Glomerular endothelial cell (primary cell): ENCODE results near the gene KIFC1. TPM values are rescaled to one million over a fixed set of nuclear protein-coding genes. Genes with fewer than 3 reads are reported as not detected.
"Not testable (repeated sequence)": the region's sequence is repeated elsewhere in the genome, so short reads cannot be mapped to it uniquely, and the experiment has no call there.

Experiments
- DNase-seq: peaks from one replicate; pipeline ENCODE4 v3.0.0-alpha.2; 2011; ENCODE audit warnings: low read depth, low spot score; ENCODE audit errors: extremely low read depth
- total RNA-seq: library from RNA; depleted of rRNA; stranded (reverse); fragments of >200 nt; gene quantifications from 2 replicates; pipeline ENCODE4 v1.2.3, GENCODE V29; 2015

The KIFC1 gene
- total RNA-seq, 1 donor from 2014 or later: 21.9 TPM

- DNase-seq: no peak
These were observed 17.4 kb upstream of the KIFC1 start for GRCh38 chr6:33373960-33374910.

GRCh38 chr6:33375143-33375671 lies 16.4 kb upstream of the KIFC1 start:
- no peak for DNase-seq

- no peak for DNase-seq
These were observed 14.5 kb upstream of the KIFC1 start for GRCh38 chr6:33377171-33377570.

GRCh38 chr6:33379184-33379583 lies 12.4 kb upstream of the KIFC1 start:
- DNase-seq: not testable (repeated sequence)

GRCh38 chr6:33380272-33380981 lies 11.2 kb upstream of the KIFC1 start:
- no peak for DNase-seq

- no peak for DNase-seq
These were observed 8.0 kb upstream of the KIFC1 start for GRCh38 chr6:33383427-33384185.

GRCh38 chr6:33384581-33385020 lies 7.0 kb upstream of the KIFC1 start:
- no peak for DNase-seq

GRCh38 chr6:33390173-33390572 lies 1.4 kb upstream of the KIFC1 start:
- no peak for DNase-seq

GRCh38 chr6:33390767-33391277 lies 801 bp upstream of the KIFC1 start:
- no peak for DNase-seq

GRCh38 chr6:33391922-33392594 lies 435 bp downstream of the KIFC1 start:
- no peak for DNase-seq

GRCh38 chr6:33392595-33392948 lies 949 bp downstream of the KIFC1 start:
- no peak for DNase-seq

- no peak for DNase-seq
These were observed 1.4 kb downstream of the KIFC1 start for GRCh38 chr6:33392979-33393378.

- DNase-seq: no peak
These were observed 5.9 kb downstream of the KIFC1 start for GRCh38 chr6:33397541-33397940.

- not testable (repeated sequence) for DNase-seq
These were observed 7.0 kb downstream of the KIFC1 start for GRCh38 chr6:33398601-33399000.

- not testable (repeated sequence) for DNase-seq
These were observed 8.3 kb downstream of the KIFC1 start for GRCh38 chr6:33399881-33400280.

GRCh38 chr6:33404884-33405283 lies 13.3 kb downstream of the KIFC1 start:
- DNase-seq: no peak

- no peak for DNase-seq
These were observed 13.8 kb downstream of the KIFC1 start for GRCh38 chr6:33405386-33405940.

- no peak for DNase-seq
These were observed 14.5 kb downstream of the KIFC1 start for GRCh38 chr6:33406126-33406525.

- DNase-seq: no peak
These were observed 15.6 kb downstream of the KIFC1 start for GRCh38 chr6:33407132-33407718.
